H1 (cell line): Measurements from ENCODE around the gene STAM2.

Source experiments
- BACH1 ChIP-seq: IDR thresholded peaks from 2 replicates; pipeline ENCODE4 v1.6.1; 2012; ENCODE audit warnings: low read length, improper control_type of control experiment
- HDAC2 ChIP-seq, 2 experiments: fragments of 300-600 bp in 1 of 2; sonication (generic) in 1 of 2; IDR thresholded peaks; 2 replicates each; pipeline ENCODE4 v1.6.1; 2011 to 2012; ENCODE audit warnings: low read depth in 2 of 2, low read length in 2 of 2, mild to moderate bottlenecking in 2 of 2, moderate library complexity in 2 of 2, borderline replicate concordance in 1 of 2, inconsistent platforms in 1 of 2
- MAX ChIP-seq: IDR thresholded peaks from 2 replicates; pipeline ENCODE4 v1.6.1; 2012; ENCODE audit warnings: inconsistent platforms

GRCh38 chr2:152166633-152167032 is 8.9 kb downstream of the STAM2 start:
- TF ChIP-seq BACH1 (no peak), HDAC2 (IDR thresholded peaks at IDR 0.05; ENCODE audit: borderline replicate concordance in 1 of 2, low read depth in 2 of 2, low read length in 2 of 2) (no peak), MAX (no peak)
